Measurements from ENCODE around the gene RPP40.
"Not testable (repeated sequence)": the region's sequence is repeated elsewhere in the genome, so short reads cannot be mapped to it uniquely, and the experiment has no call there.

RPP40 gene

GRCh38 chr6:5003604-5004372 is at the start of gene RPP40:
Gene RPP40 (minus strand): TSS chr6:5004037. CDS start chr6:5004002, 35 bp downstream.
- in situ Hi-C loops (cut with MboI; ENCODE audit: low sequenced_read_pairs), result no loop called here

- in situ Hi-C loops (cut with MboI; ENCODE audit: low sequenced_read_pairs), result no loop called here
These were observed 49.2 kb upstream of the RPP40 start for GRCh38 chr6:5053038-5053437.

GRCh38 chr6:5051394-5051793 is 47.6 kb upstream of the RPP40 start:
- in situ Hi-C loops (cut with MboI; ENCODE audit: low sequenced_read_pairs), result no loop called here

GRCh38 chr6:5050009-5050408 is 46.2 kb upstream of the RPP40 start:
- in situ Hi-C loops (cut with MboI; ENCODE audit: low sequenced_read_pairs), result no loop called here

GRCh38 chr6:5046430-5046829 is 42.6 kb upstream of the RPP40 start:
- in situ Hi-C loops (cut with MboI; ENCODE audit: low sequenced_read_pairs), result no loop called here

- in situ Hi-C loops (cut with MboI; ENCODE audit: low sequenced_read_pairs), result no loop called here
These were observed 41.6 kb upstream of the RPP40 start for GRCh38 chr6:5045416-5045815.

GRCh38 chr6:5044866-5045265 is 41.0 kb upstream of the RPP40 start:
- in situ Hi-C loops (cut with MboI; ENCODE audit: low sequenced_read_pairs), result no loop called here

GRCh38 chr6:5042436-5042835 is 38.6 kb upstream of the RPP40 start:
- in situ Hi-C loops (cut with MboI; ENCODE audit: low sequenced_read_pairs), result no loop called here

GRCh38 chr6:5041955-5042354 is 38.1 kb upstream of the RPP40 start:
- in situ Hi-C loops (cut with MboI; ENCODE audit: low sequenced_read_pairs), result no loop called here

- in situ Hi-C loops (cut with MboI; ENCODE audit: low sequenced_read_pairs), result no loop called here
These were observed 32.4 kb upstream of the RPP40 start for GRCh38 chr6:5036269-5036668.

GRCh38 chr6:5034736-5035135 is 30.9 kb upstream of the RPP40 start:
- in situ Hi-C loops (cut with MboI; ENCODE audit: low sequenced_read_pairs), result no loop called here

GRCh38 chr6:5034328-5034727 is 30.5 kb upstream of the RPP40 start:
- in situ Hi-C loops (cut with MboI; ENCODE audit: low sequenced_read_pairs), result no loop called here

- in situ Hi-C loops (cut with MboI; ENCODE audit: low sequenced_read_pairs), result not testable (repeated sequence)
These were observed 29.5 kb upstream of the RPP40 start for GRCh38 chr6:5033214-5033904.

GRCh38 chr6:5032706-5033105 is 28.9 kb upstream of the RPP40 start:
- in situ Hi-C loops (cut with MboI; ENCODE audit: low sequenced_read_pairs), result not testable (repeated sequence)

GRCh38 chr6:5031150-5031549 is 27.3 kb upstream of the RPP40 start:
- in situ Hi-C loops (cut with MboI; ENCODE audit: low sequenced_read_pairs), result no loop called here

GRCh38 chr6:5030596-5031136 is 26.8 kb upstream of the RPP40 start:
- in situ Hi-C loops (cut with MboI; ENCODE audit: low sequenced_read_pairs), result no loop called here

GRCh38 chr6:5029609-5030008 is 25.8 kb upstream of the RPP40 start:
- in situ Hi-C loops (cut with MboI; ENCODE audit: low sequenced_read_pairs), result no loop called here

GRCh38 chr6:5028921-5029320 is 25.1 kb upstream of the RPP40 start:
- in situ Hi-C loops (cut with MboI; ENCODE audit: low sequenced_read_pairs), result no loop called here

- in situ Hi-C loops (cut with MboI; ENCODE audit: low sequenced_read_pairs), result no loop called here
These were observed 24.5 kb upstream of the RPP40 start for GRCh38 chr6:5028301-5028700.

- in situ Hi-C loops (cut with MboI; ENCODE audit: low sequenced_read_pairs), result no loop called here
These were observed 22.3 kb upstream of the RPP40 start for GRCh38 chr6:5025911-5026819.

- in situ Hi-C loops (cut with MboI; ENCODE audit: low sequenced_read_pairs), result no loop called here
These were observed 20.1 kb upstream of the RPP40 start for GRCh38 chr6:5023923-5024322.

Data from HL-60/S4 (cell line).